Calu3 (cell line): ENCODE data around the gene RINL. TPM values are rescaled to one million over a fixed set of nuclear protein-coding genes. Genes with fewer than 3 reads are reported as not detected.

Experiments used
- BruUV-seq: library from RNA; stranded (reverse); fragments of 400-500 nt; replicated peaks from 2 replicates; lab custom pipeline; 2021; lab: Mats Ljungman, UMichigan
- CTCF ChIA-PET: fragments of 300-600 bp; sonication (Branson Sonifier 250); formaldehyde crosslinking; loops from one replicate; lab custom pipeline; 2022; ENCODE audit warnings: antibody characterized with exemption; lab: Charles Lee
- DNase-seq: peaks from one replicate; pipeline ENCODE4 v3.0.0; 2022
- H3K27ac Mint-ChIP-seq: one replicate; pipeline ENCODE4 v1.8.0; 2022; ENCODE audit warnings: mixed read lengths; ENCODE audit not compliant: unreplicated experiment
- H3K27me3 Mint-ChIP-seq: one replicate; pipeline ENCODE4 v1.8.0; 2022; ENCODE audit warnings: mixed read lengths; ENCODE audit not compliant: unreplicated experiment
- H3K36me3 Mint-ChIP-seq: one replicate; pipeline ENCODE4 v1.8.0; 2022; ENCODE audit warnings: mild to moderate bottlenecking, moderate library complexity, mixed read lengths; ENCODE audit not compliant: insufficient read depth, unreplicated experiment
- H3K4me1 Mint-ChIP-seq: one replicate; pipeline ENCODE4 v1.8.0; 2022; ENCODE audit warnings: mild to moderate bottlenecking, low read depth, mixed read lengths; ENCODE audit not compliant: unreplicated experiment
- H3K4me3 Mint-ChIP-seq: one replicate; pipeline ENCODE4 v1.8.0; 2022; ENCODE audit warnings: mild to moderate bottlenecking, low read depth, moderate library complexity, mixed read lengths; ENCODE audit not compliant: unreplicated experiment
- H3K9me3 Mint-ChIP-seq: one replicate; pipeline ENCODE4 v1.8.0; 2022; ENCODE audit warnings: low read depth, mixed read lengths; ENCODE audit not compliant: unreplicated experiment
- intact Hi-C: fragments of 100-400 bp; cut with micrococcal nuclease; formaldehyde crosslinking; loops from one replicate; pipeline ENCODE4 v1.10.0; 2022; ENCODE audit not compliant: unreplicated experiment
- total RNA-seq: library from RNA; stranded (reverse); gene quantifications from 2 replicates; pipeline ENCODE4 v1.2.3, GENCODE V29; 2022
- TF ChIP-seq, protein P1 (sequence below): fragments of 200-600 bp; IDR thresholded peaks from one replicate; pipeline ENCODE4 v1.8.0; 2022; ENCODE audit warnings: antibody characterized with exemption; ENCODE audit not compliant: unreplicated experiment

Gene RINL
- total RNA-seq, 1 experiment from 2014 or later: 4.1 TPM

DNA sequence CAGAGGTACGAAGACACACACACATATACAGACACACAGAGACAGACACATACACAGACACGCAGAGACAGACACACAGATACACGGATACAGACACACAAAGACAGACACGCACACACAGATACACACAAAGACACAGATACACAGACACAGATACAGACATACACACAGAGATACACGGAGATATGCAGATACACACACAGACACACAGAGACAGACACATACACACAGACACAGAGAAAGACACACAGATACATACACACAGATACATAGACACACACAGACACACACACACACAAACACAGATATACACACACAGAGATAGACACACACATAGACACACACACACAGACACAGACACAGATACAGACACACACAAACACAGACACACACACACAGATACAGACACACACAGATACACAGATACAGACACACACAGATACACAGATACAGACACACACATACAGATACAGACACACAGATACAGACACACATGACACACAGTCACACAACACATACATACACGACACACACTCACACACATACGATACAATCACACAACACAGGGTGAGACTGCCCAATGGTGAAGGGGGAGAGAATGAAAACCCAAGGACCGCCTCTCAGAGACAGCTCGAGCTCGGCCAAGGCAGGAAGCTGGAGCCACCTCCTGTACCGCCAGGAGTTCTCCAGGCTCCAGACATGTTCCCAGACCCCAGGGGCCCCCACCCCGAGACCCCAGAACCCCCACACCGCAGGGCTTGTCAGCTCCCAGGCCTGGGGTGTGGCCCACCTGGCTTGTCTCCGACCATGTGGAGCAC, 42.7 kb upstream of the RINL start:
- TF ChIP-seq, protein P1, sequence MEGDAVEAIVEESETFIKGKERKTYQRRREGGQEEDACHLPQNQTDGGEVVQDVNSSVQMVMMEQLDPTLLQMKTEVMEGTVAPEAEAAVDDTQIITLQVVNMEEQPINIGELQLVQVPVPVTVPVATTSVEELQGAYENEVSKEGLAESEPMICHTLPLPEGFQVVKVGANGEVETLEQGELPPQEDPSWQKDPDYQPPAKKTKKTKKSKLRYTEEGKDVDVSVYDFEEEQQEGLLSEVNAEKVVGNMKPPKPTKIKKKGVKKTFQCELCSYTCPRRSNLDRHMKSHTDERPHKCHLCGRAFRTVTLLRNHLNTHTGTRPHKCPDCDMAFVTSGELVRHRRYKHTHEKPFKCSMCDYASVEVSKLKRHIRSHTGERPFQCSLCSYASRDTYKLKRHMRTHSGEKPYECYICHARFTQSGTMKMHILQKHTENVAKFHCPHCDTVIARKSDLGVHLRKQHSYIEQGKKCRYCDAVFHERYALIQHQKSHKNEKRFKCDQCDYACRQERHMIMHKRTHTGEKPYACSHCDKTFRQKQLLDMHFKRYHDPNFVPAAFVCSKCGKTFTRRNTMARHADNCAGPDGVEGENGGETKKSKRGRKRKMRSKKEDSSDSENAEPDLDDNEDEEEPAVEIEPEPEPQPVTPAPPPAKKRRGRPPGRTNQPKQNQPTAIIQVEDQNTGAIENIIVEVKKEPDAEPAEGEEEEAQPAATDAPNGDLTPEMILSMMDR: no peak
- H3K27ac Mint-ChIP-seq: no peak overlapping the region
- H3K4me1 Mint-ChIP-seq: no peaks in the 10 kb centered on the region
- H3K9me3 Mint-ChIP-seq: no peaks in the 10 kb centered on the region
- no peaks in the 10 kb centered on the region for H3K27me3 Mint-ChIP-seq
- BruUV-seq: no TSS peak
- peaks cover 12% of the 10 kb centered on the region for H3K36me3 Mint-ChIP-seq
- CTCF ChIA-PET: no interaction called here
- intact Hi-C loops: no loop called here
- no peak overlapping the region for H3K4me3 Mint-ChIP-seq
- DNase-seq: no peak

DNA sequence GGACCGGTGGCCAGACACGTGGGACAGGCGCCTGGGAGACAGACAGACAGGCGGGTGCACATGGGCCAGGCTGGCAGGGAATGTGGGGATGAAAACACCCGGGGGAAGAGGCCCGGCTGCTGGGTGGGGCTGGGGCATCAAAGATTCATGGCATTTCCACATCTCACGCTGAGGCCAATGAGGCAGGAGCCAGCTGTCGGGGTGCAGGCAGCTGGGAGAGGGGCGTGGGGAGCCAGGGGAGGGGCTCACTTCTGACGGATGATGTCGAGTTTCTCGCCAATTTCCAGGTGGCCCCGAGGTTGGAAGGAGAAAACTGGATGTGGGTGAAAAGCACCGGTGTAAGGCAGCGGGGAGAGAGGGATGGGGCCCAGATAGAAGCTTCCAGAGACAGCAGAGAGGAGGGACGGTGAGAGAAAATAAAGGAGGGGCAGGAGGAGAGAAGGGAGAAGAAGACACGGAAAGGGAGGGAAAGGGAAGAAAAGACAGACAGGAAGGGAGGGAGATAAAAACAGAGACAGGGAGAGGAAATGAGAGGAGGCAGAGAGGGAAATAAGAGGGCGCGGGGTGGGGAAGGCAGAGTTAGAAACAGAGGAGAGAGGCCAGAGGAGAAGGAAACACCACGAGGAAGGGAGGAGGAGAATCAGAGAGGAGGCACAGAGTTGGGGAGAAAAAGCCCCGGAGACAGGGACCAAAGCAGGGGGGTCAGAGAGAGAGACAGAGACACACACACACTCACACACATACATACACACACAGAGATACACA, 41.9 kb upstream of the RINL start:
- TF ChIP-seq, protein P1: no peak
- H3K4me1 Mint-ChIP-seq: no peaks in the 10 kb centered on the region
- H3K9me3 Mint-ChIP-seq: no peaks in the 10 kb centered on the region
- peaks cover 6% of the 10 kb centered on the region for H3K36me3 Mint-ChIP-seq
- intact Hi-C loops: no loop called here
- CTCF ChIA-PET: no interaction called here
- no peak for DNase-seq
- no peak overlapping the region for H3K27ac Mint-ChIP-seq
- no peak overlapping the region for H3K4me3 Mint-ChIP-seq
- H3K27me3 Mint-ChIP-seq: no peaks in the 10 kb centered on the region
- no TSS peak for BruUV-seq

DNA sequence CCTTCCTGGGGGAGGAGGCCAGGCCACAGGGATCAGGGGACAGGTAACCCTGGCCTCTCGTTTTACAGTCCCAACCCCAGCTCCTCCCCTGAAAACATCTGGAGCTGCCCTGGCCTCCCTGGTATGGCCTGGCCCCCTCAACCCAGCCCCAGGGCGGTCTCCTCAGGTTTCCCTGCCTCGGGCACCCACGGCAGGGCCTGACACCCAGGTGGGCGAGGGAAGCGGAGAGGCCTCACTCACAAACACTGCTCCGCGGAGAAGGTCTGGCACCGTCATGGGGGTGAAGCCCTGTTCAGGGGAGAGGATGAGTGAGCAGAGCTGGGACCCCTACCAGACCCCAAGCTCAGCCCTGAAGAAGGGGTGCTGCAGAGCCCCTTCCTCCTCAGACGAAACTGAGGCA, 40.5 kb upstream of the RINL start:
- Mint-ChIP-seq H3K27me3 (no peaks in the 10 kb centered on the region), H3K36me3 (peaks cover 11% of the 10 kb centered on the region), H3K27ac (no peak overlapping the region), H3K4me1 (no peaks in the 10 kb centered on the region), H3K9me3 (no peaks in the 10 kb centered on the region), H3K4me3 (no peak overlapping the region)
- CTCF ChIA-PET: no interaction called here
- no peak for DNase-seq
- intact Hi-C loops: no loop called here
- TF ChIP-seq, protein P1: no peak
- BruUV-seq: no TSS peak

DNA sequence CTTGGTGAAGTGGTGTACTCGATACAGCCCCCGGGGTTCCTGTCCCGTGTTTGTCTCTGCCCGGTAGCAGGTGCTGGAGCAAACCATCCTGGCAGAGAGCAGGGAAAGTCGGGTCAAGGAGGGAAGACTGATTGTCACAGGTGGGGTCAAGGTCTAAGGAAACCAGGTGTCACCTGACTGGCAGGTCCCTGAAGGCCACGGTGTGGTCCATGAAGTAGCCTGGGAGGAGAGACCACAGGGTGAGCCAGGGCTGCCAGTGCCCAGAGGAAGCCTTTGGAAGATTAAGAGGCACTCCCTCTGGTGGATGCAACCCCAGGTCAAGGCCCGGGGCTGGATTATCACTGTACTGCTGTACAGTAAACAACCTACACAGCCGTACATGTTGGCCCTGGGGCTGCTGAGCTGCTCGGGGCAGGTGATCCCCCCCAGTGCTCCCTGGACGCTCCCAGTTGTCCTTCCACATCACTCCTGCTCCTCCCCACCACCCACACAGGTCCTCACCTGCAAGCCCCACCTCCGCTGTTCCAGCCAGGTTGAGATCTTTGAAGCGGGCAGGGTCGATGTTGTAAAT, 39.9 kb upstream of the RINL start:
- TF ChIP-seq, protein P1: no peak
- H3K36me3 Mint-ChIP-seq: peaks cover 12% of the 10 kb centered on the region
- no TSS peak for BruUV-seq
- no peaks in the 10 kb centered on the region for H3K9me3 Mint-ChIP-seq
- DNase-seq: peak; percentile 36
- no peak overlapping the region for H3K4me3 Mint-ChIP-seq
- intact Hi-C loops: no loop called here
- no peaks in the 10 kb centered on the region for H3K27me3 Mint-ChIP-seq
- CTCF ChIA-PET: interaction anchor here (0.9 kb wide), 1 partner anchor 13 kb away, joined by 3 read pairs; the partner anchor contains the start of genes MRPS12 and SARS2
- no peaks in the 10 kb centered on the region for H3K4me1 Mint-ChIP-seq
- H3K27ac Mint-ChIP-seq: no peak overlapping the region
